ENCODE results near the gene HOMER3.

- TF ChIP-seq CTCF (IDR thresholded peaks at IDR 0.05; ENCODE audit: low read depth, low read length): no peak
- TF ChIP-seq EZH2phosphoT487 (IDR thresholded peaks at IDR 0.05; ENCODE audit: low read depth): no peak
These were observed 42.2 kb downstream of the HOMER3 start for GRCh38 chr19:18898607-18899408.

All from OCI-LY3 (cell line).